GM12878 (cell line): ENCODE measurements around the gene MALRD1. TPM values are rescaled to one million over a fixed set of nuclear protein-coding genes. Genes with fewer than 3 reads are reported as not detected.

ENCODE experiments used
- ATAC-seq: fragments of 200-7000 bp; cut with Tn5 transposase; 3 replicates; pipeline ENCODE4 v1.9.1; 2020; ENCODE audit warnings: mild to moderate bottlenecking, moderate library complexity
- BruUV-seq: library from RNA; stranded (reverse); fragments of 400-500 nt; replicated peaks from 2 replicates; lab custom pipeline; 2021; lab: Mats Ljungman, UMichigan
- CTCF ChIA-PET: fragments of 300-600 bp; sonication (Branson Sonifier 250); formaldehyde crosslinking; extraction: SDS; loops from one replicate; lab custom pipeline; 2021; ENCODE audit warnings: inconsistent platforms; lab: Yijun Ruan, JAX
- POLR2A ChIA-PET: fragments of 350-600 bp; formaldehyde crosslinking; extraction: SDS; loops from one replicate; lab custom pipeline; 2021; ENCODE audit warnings: inconsistent platforms; lab: Charles Lee
- RAD21 ChIA-PET: fragments of 300-600 bp; sonication (Branson Sonifier 250); formaldehyde crosslinking; loops from one replicate; lab custom pipeline; 2023; ENCODE audit warnings: antibody characterized with exemption; ENCODE audit not compliant: unreplicated experiment; lab: Charles Lee
- SMC1A ChIA-PET: fragments of 300-600 bp; sonication (Branson Sonifier 250); formaldehyde crosslinking; loops from one replicate; lab custom pipeline; 2023; ENCODE audit not compliant: unreplicated experiment, uncharacterized antibody; lab: Charles Lee
- DNase-seq: peaks from one replicate; pipeline ENCODE4 v3.0.0-alpha.2; 2011; ENCODE audit warnings: low read depth, low spot score
- FAIRE-seq: peaks from 3 replicates; lab custom pipeline; 2011; peaks lifted over from hg19 to GRCh38; lab: Jason Lieb, UNC
- H2AFZ ChIP-seq: 2 replicates; pipeline ENCODE4 v1.6.0; 2011; ENCODE audit warnings: low read depth, low read length, control low read depth; ENCODE audit not compliant: control insufficient read depth
- H3K27ac ChIP-seq: 2 replicates; pipeline ENCODE4 v1.5.1; 2011; ENCODE audit warnings: control low read depth; ENCODE audit not compliant: control insufficient read depth, insufficient read depth
- H3K27me3 ChIP-seq, 2 experiments: replicated peaks in 1 of 2; 2 replicates each; pipeline versions ENCODE4 v1.6.0 to v1.6.1; 2011; ENCODE audit warnings: low read length in 1 of 2; ENCODE audit not compliant: control insufficient read depth in 2 of 2, insufficient read depth in 2 of 2
- H3K36me3 ChIP-seq, 2 experiments: 2 replicates each; pipeline ENCODE4 v1.5.1; 2011; ENCODE audit warnings: low read length in 1 of 2; ENCODE audit not compliant: control insufficient read depth in 2 of 2, insufficient read depth in 2 of 2
- H3K4me1 ChIP-seq: 2 replicates; pipeline ENCODE4 v1.6.1; 2011; ENCODE audit warnings: mild to moderate bottlenecking, low read length, moderate library complexity, mixed read lengths; ENCODE audit not compliant: control insufficient read depth, insufficient read depth
- H3K4me2 ChIP-seq: 2 replicates; pipeline ENCODE4 v1.6.0; 2011; ENCODE audit warnings: control low read depth; ENCODE audit not compliant: control insufficient read depth, insufficient read depth
- H3K4me3 ChIP-seq: fragments of 200-600 bp; sonication (generic); 2 replicates; pipeline ENCODE4 v1.5.1; 2016
- H3K79me2 ChIP-seq: 2 replicates; pipeline ENCODE4 v1.6.0; 2011; ENCODE audit warnings: low read length; ENCODE audit not compliant: control insufficient read depth, insufficient read depth
- H3K9ac ChIP-seq: 2 replicates; pipeline ENCODE4 v1.8.0; 2011; ENCODE audit warnings: low read length, control low read depth, mixed read lengths; ENCODE audit not compliant: control insufficient read depth, insufficient read depth
- H3K9me3 ChIP-seq: replicated peaks from 3 replicates; pipeline ENCODE4 v1.5.1; 2011; ENCODE audit warnings: mild to moderate bottlenecking, low read length; ENCODE audit not compliant: control insufficient read depth, insufficient read depth
- H4K20me1 ChIP-seq: 2 replicates; pipeline ENCODE4 v1.6.0; 2011; ENCODE audit not compliant: control insufficient read depth, insufficient read depth
- CEBPB ChIP-seq, 2 experiments: fragments of 150-350 bp in 1 of 2; IDR thresholded peaks; 2 replicates each; pipeline ENCODE4 v1.6.1; 2012 to 2014; ENCODE audit warnings: low read depth in 2 of 2, low read length in 2 of 2, borderline replicate concordance in 1 of 2, inconsistent platforms in 1 of 2
- EZH2 ChIP-seq: IDR thresholded peaks from 2 replicates; pipeline ENCODE4 v1.6.1; 2012; ENCODE audit warnings: low read depth, mild to moderate bottlenecking, control low read depth, inconsistent platforms, low read length, borderline replicate concordance; ENCODE audit not compliant: control insufficient read depth
- NRF1 ChIP-seq: conservative IDR thresholded peaks from 2 replicates; pipeline ENCODE4 v1.6.1; 2011; ENCODE audit warnings: mild to moderate bottlenecking, low read depth, low read length, improper control_type of control experiment
- RAD21 ChIP-seq: IDR thresholded peaks from 2 replicates; pipeline ENCODE4 v1.6.1; 2011; ENCODE audit warnings: mild to moderate bottlenecking, low read depth, low read length, moderate library complexity; ENCODE audit not compliant: insufficient read depth
- RBBP5 ChIP-seq: fragments of 200-600 bp; sonication (generic); conservative IDR thresholded peaks from 2 replicates; pipeline ENCODE4 v1.6.1; 2016
- RELA ChIP-seq: fragments of 450-650 bp; IDR thresholded peaks from 2 replicates; pipeline ENCODE4 v1.8.0; 2014; ENCODE audit warnings: borderline replicate concordance; ENCODE audit not compliant: partially characterized antibody
- SMAD5 ChIP-seq: IDR thresholded peaks from 2 replicates; pipeline ENCODE4 v1.6.1; 2016; ENCODE audit warnings: antibody characterized with exemption, low read depth
- SP1 ChIP-seq: IDR thresholded peaks from one replicate; pipeline ENCODE4 v1.6.1; 2011; ENCODE audit warnings: low read depth, low read length
- SPI1 ChIP-seq: IDR thresholded peaks from 2 replicates; pipeline ENCODE4 v1.6.1; 2011; ENCODE audit warnings: low read depth, mild to moderate bottlenecking, low read length, moderate library complexity, borderline replicate concordance; ENCODE audit not compliant: insufficient read depth
- SREBF1 ChIP-seq: IDR thresholded peaks from 2 replicates; pipeline ENCODE4 v1.6.1; 2012; ENCODE audit warnings: mild to moderate bottlenecking, low read length
- SUZ12 ChIP-seq: fragments of 200-600 bp; sonication (generic); IDR thresholded peaks from one replicate; pipeline ENCODE4 v1.6.1; 2018; ENCODE audit warnings: antibody characterized with exemption, mild to moderate bottlenecking; ENCODE audit not compliant: unreplicated experiment
- ZNF622 ChIP-seq: fragments of 450-650 bp; IDR thresholded peaks from 2 replicates; pipeline ENCODE4 v1.6.1; 2017; ENCODE audit warnings: mild to moderate bottlenecking, inconsistent platforms
- ZZZ3 ChIP-seq: IDR thresholded peaks from 2 replicates; pipeline ENCODE4 v1.6.1; 2011; ENCODE audit warnings: low read depth; ENCODE audit not compliant: control insufficient read depth, insufficient read length
- WGBS: methylation state at CpG from one replicate; pipeline ENCODE4 v1.1.6; 2016; ENCODE audit warnings: low lambda C conversion rate; ENCODE audit not compliant: insufficient replicate concordance, insufficient coverage; ENCODE audit errors: missing lambda C conversion rate; 5-methylcytosine and 5-hydroxymethylcytosine counted together
- in situ Hi-C: fragments of 300-500 bp; cut with MboI; formaldehyde crosslinking; loops from 9 replicates; pipeline ENCODE4 v1.14.3; 2018; ENCODE audit warnings: mixed read lengths
- intact Hi-C: fragments of 100-400 bp; cut with micrococcal nuclease; formaldehyde crosslinking; loops from one replicate; pipeline ENCODE4 v1.14.2; 2022; ENCODE audit not compliant: unreplicated experiment
- polyA plus RNA-seq, 11 experiments: library from polyadenylated mRNA; depleted of rRNA in 4 of 11; unstranded in 6 of 11; stranded (reverse) in 5 of 11; fragments of >200 nt; fragmentation: Nextera tagmentation in 4 of 11; fragmentation: Illumina TruSeq in 1 of 11; extraction: Ambion mirVana in 4 of 11; extraction: Trizol in 1 of 11; gene quantifications; 1 replicate in 1 of 11; 2 replicates in 10 of 11; pipeline versions ENCODE4 v1.2.1 to v1.2.3, GENCODE V29; 2011 to 2016; ENCODE audit warnings: inconsistent platforms in 2 of 11, missing spikeins in 2 of 11, low read depth in 1 of 11
- total RNA-seq, 4 experiments: library from RNA; depleted of rRNA in 3 of 4; stranded (reverse); fragments of >200 nt in 3 of 4; fragmentation: Illumina TruSeq in 1 of 4; extraction: Trizol in 1 of 4; gene quantifications; 2 replicates each; pipeline versions ENCODE4 v1.2.1 to v1.2.3, GENCODE V29; 2013 to 2021
- TF ChIP-seq, protein P1 (sequence below): IDR thresholded peaks from 2 replicates; pipeline ENCODE4 v1.6.1; 2012; ENCODE audit warnings: mild to moderate bottlenecking, low read depth, low read length
- TF ChIP-seq, protein P2 (sequence below): IDR thresholded peaks from 2 replicates; pipeline ENCODE4 v1.6.1; 2012; ENCODE audit warnings: improper control_type of control experiment, low read depth, low read length; ENCODE audit not compliant: insufficient replicate concordance
- TF ChIP-seq, protein P3 (sequence below): IDR thresholded peaks from 2 replicates; pipeline ENCODE4 v1.6.1; 2011; ENCODE audit warnings: mild to moderate bottlenecking, low read depth, low read length, moderate library complexity; ENCODE audit not compliant: insufficient replicate concordance

The MALRD1 gene
- total and polyA plus RNA-seq, 10 of the 15 experiments (the other 5 are each of a cell fraction or from before 2014, with no cell fraction given): 0.12 to 6.6 (median 0.26) TPM; not detected in 2

DNA sequence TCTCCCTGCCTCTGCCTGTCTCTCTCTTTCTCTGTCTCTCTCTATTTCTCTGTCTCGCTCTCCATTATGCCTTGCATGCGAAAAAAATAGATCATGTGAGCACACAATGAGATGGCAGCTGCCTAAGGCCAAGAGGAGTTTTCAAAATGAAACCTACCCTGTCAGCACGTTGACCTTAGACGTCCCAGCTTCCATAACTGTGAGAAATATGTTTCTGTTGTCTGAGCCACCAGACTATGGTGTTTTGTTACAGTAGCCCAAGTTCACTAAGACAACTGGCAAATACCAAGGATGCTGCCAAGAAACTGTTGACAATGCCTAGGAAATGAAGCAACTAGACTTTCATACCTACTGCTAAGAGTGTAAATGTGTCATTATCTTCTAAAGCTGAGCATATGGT, 697.1 kb downstream of the MALRD1 start:
- in situ Hi-C loops (no loop called here), intact Hi-C loops (no loop called here)
- H2AFZ ChIP-seq: no peak overlapping the region
- FAIRE-seq (no peak), ATAC-seq (no peak), DNase-seq (no peak)
- H3K9me3 ChIP-seq: no peaks in the 10 kb centered on the region
- no peak overlapping the region for H3K4me2 ChIP-seq
- H3K27ac ChIP-seq: no peak overlapping the region
- H3K79me2 ChIP-seq: no peaks in the 10 kb centered on the region
- H3K27me3 ChIP-seq: no peaks in the 10 kb centered on the region
- ChIA-PET RAD21 (no interaction called here), SMC1A (no interaction called here), CTCF (no interaction called here), POLR2A (no interaction called here)
- H3K4me1 ChIP-seq: no peaks in the 10 kb centered on the region
- WGBS: 0% methylated on average over 4 of the region's 4 CpGs
- no peak overlapping the region for H3K4me3 ChIP-seq
- no peaks in the 10 kb centered on the region for H3K36me3 ChIP-seq
- no TSS peak for BruUV-seq
- no peaks in the 10 kb centered on the region for H4K20me1 ChIP-seq
- no peak overlapping the region for H3K9ac ChIP-seq
- TF ChIP-seq CEBPB (IDR thresholded peaks at IDR 0.05; ENCODE audit: borderline replicate concordance in 1 of 2, low read depth in 2 of 2, low read length in 2 of 2) (no peak), SUZ12 (no peak), RELA (no peak), ZZZ3 (no peak), RBBP5 (no peak), SPI1 (no peak), SREBF1 (no peak), NRF1 (no peak), EZH2 (no peak), SP1 (no peak), RAD21 (no peak), SMAD5 (no peak), ZNF622 (no peak)
- TF ChIP-seq, protein P1, sequence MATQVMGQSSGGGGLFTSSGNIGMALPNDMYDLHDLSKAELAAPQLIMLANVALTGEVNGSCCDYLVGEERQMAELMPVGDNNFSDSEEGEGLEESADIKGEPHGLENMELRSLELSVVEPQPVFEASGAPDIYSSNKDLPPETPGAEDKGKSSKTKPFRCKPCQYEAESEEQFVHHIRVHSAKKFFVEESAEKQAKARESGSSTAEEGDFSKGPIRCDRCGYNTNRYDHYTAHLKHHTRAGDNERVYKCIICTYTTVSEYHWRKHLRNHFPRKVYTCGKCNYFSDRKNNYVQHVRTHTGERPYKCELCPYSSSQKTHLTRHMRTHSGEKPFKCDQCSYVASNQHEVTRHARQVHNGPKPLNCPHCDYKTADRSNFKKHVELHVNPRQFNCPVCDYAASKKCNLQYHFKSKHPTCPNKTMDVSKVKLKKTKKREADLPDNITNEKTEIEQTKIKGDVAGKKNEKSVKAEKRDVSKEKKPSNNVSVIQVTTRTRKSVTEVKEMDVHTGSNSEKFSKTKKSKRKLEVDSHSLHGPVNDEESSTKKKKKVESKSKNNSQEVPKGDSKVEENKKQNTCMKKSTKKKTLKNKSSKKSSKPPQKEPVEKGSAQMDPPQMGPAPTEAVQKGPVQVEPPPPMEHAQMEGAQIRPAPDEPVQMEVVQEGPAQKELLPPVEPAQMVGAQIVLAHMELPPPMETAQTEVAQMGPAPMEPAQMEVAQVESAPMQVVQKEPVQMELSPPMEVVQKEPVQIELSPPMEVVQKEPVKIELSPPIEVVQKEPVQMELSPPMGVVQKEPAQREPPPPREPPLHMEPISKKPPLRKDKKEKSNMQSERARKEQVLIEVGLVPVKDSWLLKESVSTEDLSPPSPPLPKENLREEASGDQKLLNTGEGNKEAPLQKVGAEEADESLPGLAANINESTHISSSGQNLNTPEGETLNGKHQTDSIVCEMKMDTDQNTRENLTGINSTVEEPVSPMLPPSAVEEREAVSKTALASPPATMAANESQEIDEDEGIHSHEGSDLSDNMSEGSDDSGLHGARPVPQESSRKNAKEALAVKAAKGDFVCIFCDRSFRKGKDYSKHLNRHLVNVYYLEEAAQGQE: no peak
- TF ChIP-seq, protein P2, sequence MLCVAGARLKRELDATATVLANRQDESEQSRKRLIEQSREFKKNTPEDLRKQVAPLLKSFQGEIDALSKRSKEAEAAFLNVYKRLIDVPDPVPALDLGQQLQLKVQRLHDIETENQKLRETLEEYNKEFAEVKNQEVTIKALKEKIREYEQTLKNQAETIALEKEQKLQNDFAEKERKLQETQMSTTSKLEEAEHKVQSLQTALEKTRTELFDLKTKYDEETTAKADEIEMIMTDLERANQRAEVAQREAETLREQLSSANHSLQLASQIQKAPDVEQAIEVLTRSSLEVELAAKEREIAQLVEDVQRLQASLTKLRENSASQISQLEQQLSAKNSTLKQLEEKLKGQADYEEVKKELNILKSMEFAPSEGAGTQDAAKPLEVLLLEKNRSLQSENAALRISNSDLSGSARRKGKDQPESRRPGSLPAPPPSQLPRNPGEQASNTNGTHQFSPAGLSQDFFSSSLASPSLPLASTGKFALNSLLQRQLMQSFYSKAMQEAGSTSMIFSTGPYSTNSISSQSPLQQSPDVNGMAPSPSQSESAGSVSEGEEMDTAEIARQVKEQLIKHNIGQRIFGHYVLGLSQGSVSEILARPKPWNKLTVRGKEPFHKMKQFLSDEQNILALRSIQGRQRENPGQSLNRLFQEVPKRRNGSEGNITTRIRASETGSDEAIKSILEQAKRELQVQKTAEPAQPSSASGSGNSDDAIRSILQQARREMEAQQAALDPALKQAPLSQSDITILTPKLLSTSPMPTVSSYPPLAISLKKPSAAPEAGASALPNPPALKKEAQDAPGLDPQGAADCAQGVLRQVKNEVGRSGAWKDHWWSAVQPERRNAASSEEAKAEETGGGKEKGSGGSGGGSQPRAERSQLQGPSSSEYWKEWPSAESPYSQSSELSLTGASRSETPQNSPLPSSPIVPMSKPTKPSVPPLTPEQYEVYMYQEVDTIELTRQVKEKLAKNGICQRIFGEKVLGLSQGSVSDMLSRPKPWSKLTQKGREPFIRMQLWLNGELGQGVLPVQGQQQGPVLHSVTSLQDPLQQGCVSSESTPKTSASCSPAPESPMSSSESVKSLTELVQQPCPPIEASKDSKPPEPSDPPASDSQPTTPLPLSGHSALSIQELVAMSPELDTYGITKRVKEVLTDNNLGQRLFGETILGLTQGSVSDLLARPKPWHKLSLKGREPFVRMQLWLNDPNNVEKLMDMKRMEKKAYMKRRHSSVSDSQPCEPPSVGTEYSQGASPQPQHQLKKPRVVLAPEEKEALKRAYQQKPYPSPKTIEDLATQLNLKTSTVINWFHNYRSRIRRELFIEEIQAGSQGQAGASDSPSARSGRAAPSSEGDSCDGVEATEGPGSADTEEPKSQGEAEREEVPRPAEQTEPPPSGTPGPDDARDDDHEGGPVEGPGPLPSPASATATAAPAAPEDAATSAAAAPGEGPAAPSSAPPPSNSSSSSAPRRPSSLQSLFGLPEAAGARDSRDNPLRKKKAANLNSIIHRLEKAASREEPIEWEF: no peak
- TF ChIP-seq, protein P3, sequence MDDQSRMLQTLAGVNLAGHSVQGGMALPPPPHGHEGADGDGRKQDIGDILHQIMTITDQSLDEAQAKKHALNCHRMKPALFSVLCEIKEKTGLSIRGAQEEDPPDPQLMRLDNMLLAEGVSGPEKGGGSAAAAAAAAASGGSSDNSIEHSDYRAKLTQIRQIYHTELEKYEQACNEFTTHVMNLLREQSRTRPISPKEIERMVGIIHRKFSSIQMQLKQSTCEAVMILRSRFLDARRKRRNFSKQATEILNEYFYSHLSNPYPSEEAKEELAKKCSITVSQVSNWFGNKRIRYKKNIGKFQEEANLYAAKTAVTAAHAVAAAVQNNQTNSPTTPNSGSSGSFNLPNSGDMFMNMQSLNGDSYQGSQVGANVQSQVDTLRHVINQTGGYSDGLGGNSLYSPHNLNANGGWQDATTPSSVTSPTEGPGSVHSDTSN: no peak
